Bronchus fibroblast of lung (primary cell): ENCODE data around the gene ZNF488. TPM values are rescaled to one million over a fixed set of nuclear protein-coding genes. Genes with fewer than 3 reads are reported as not detected.

Experiments used
- total RNA-seq: library from RNA; depleted of rRNA; stranded (reverse); fragments of >200 nt; gene quantifications from 2 replicates; pipeline ENCODE4 v1.2.3, GENCODE V29; 2015

Gene ZNF488
- total RNA-seq: 0.17 and 0.45 TPM in 2 replicates

DNA sequence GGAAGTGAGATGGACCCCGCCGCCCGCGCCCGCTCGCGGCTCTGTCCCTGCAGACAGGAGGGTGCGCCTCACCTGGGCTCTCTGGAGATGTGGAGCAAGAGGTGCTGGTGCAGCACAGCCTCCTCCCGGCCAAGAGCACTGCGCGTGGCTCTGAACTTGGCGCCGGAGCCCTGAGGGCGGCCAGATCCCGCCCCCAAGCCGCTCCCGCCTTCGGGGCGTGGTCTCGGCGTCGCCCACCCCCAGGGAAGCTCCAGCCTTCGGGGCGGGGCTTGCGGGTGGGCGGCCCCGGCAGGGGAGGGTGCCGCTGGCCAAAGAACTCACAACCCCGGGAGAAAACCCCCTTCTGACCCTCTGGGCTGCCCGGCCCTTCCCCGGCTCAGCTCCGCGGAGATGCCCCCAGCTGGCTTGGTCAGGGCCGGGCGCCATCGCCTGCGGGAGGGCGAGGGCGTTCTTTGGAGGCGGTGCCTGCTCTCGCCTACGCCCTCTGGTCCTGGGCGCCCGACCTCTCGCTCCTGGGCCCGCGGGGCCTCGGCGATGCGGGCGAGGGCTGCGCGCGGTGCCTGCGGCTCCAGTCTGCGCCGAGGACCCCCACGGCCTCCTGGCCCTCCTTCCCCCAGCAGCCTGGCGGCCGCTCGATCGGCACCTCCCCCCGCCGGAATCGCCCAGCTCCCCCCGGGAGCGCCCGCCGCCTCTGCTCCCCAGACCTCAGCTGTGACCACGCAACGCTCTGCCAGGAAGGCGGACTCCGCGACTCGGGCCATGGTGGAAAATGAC is at the start of gene ZNF488:
ZNF488 (minus strand) TSS at position 146 of the 774 bp plus-strand sequence. CDS start 15,464 bp downstream, outside the sequence.

GRCh38 chr10:47348138-47348651 is 35.9 kb downstream of the ZNF488 start, which contains the start of gene RBP3:
Gene RBP3, plus strand, starts transcription at chr10:47348363. Its CDS starts 122 bp downstream, at chr10:47348485.

DNA sequence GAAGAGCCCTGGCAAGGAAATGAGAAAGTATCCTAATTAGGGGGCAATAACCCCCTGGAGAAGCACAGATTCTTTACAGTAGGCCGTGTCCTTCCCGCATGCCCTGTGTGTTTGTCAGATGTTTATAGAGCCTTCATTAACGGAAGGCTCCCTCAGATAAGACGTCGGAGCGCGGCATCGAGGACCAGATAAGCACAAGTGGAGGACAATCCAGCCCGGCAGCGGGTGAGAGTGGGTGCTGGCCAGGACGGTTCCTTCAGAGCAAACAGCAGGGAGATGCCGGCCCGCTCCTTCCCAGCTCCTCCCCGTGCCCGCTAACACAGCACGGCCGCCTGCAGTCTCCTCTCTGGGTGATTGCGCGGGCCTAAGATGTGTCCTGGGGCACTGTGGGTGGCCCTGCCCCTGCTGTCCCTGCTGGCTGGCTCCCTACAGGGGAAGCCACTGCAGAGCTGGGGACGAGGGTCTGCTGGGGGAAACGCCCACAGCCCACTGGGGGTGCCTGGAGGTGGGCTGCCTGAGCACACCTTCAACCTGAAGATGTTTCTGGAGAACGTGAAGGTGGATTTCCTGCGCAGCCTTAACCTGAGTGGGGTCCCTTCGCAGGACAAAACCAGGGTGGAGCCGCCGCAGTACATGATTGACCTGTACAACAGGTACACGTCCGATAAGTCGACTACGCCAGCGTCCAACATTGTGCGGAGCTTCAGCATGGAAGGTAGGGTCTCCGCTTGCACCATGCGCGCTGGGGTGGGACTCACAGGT is 61.6 kb downstream of the ZNF488 start, which contains the start of gene GDF2:
GDF2 (plus strand) TSS at position 155 of the 762 bp plus-strand sequence; CDS start at position 370, 215 bp downstream.

Other genes starting within 250 kb of the ZNF488 start
- under 0.01 TPM in 1 of 2 replicates, not detected in the other for gene GDF10, start 84.1 kb downstream of the ZNF488 start, total RNA-seq
- gene GDF2, start 61.8 kb downstream of the ZNF488 start, total RNA-seq: not detected in 2 replicates
- not detected in 2 replicates for gene RBP3, start 35.9 kb downstream of the ZNF488 start, total RNA-seq
- gene ANXA8, start 99.8 kb upstream of the ZNF488 start, total RNA-seq: 0.30 TPM in 1 of 2 replicates, not detected in the other
- not detected in 2 replicates for gene FAM25G, start 107.4 kb upstream of the ZNF488 start, total RNA-seq
- 2.0 and 2.1 TPM in 2 replicates for gene AGAP9, start 139.3 kb upstream of the ZNF488 start, total RNA-seq